Ovary (tissue), 3 donors: ENCODE data around the gene PCBP4.

Source experiments
- EP300 ChIP-seq: sonication (generic); formaldehyde crosslinking; IDR thresholded peaks from one replicate; pipeline ENCODE4 v1.6.1; 2017; ENCODE audit warnings: antibody characterized with exemption
- POLR2A ChIP-seq: fragments of 450-650 bp; IDR thresholded peaks from one replicate; pipeline ENCODE4 v1.6.1; 2017; ENCODE audit warnings: antibody characterized with exemption, mild to moderate bottlenecking, moderate library complexity
- TF ChIP-seq, protein P1 (sequence below), 3 donors: fragments of 450-650 bp in 2 of 3; fragments of 200-600 bp in 1 of 3; IDR thresholded peaks; one replicate each; pipeline versions ENCODE4 v1.5.1 to v1.8.0; 2016 to 2022; ENCODE audit warnings: antibody characterized with exemption in 3 of 3, mild to moderate bottlenecking in 1 of 3
- donor health status: DM: no; HTN: no; CAD: no.

DNA sequence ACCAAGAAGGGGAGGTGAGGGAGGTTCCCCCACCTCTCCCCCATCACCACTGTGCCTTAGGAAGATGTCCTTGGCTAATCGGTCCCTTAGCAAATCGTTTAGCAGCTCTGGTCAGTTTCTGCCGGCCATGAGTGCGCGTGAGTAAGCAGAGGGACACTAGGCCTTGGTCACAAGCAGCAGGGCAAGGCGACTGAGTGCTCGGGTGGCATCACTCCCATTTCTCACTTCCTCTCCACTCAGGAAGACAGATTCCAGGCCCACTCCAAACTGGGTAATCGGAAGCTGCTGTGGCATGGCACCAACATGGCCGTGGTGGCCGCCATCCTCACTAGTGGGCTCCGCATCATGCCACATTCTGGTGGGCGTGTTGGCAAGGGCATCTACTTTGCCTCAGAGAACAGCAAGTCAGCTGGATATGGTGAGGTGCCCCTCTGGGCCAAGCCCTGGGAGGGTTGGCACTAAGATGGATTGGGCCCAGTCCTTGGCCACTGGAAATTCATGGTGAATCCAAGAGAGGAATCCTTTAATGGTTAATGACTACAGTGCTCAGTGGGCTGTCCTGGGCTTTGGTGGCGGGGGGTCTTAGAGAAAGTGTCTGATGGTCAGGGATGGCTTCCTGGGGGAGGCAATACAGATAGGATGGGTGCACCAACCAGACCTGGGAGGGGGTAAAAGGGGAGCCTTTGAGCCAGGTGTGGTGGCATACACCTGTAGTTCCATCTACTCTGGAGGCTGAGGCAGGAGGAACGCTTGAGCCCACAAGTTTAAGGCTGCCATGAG is 21.1 kb downstream of the PCBP4 start:
- TF ChIP-seq POLR2A, result no peak
- no peak for TF ChIP-seq EP300
- TF ChIP-seq, protein P1, sequence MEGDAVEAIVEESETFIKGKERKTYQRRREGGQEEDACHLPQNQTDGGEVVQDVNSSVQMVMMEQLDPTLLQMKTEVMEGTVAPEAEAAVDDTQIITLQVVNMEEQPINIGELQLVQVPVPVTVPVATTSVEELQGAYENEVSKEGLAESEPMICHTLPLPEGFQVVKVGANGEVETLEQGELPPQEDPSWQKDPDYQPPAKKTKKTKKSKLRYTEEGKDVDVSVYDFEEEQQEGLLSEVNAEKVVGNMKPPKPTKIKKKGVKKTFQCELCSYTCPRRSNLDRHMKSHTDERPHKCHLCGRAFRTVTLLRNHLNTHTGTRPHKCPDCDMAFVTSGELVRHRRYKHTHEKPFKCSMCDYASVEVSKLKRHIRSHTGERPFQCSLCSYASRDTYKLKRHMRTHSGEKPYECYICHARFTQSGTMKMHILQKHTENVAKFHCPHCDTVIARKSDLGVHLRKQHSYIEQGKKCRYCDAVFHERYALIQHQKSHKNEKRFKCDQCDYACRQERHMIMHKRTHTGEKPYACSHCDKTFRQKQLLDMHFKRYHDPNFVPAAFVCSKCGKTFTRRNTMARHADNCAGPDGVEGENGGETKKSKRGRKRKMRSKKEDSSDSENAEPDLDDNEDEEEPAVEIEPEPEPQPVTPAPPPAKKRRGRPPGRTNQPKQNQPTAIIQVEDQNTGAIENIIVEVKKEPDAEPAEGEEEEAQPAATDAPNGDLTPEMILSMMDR (IDR thresholded peaks at IDR 0.05), result no peak
